Left forelimb (tissue), 1 donor: ENCODE measurements around the gene ENKD1.

Source experiments
- DNase-seq: peaks from one replicate; pipeline ENCODE4 v3.0.0-alpha.2; 2018; ENCODE audit warnings: low spot score

The ENKD1 gene

GRCh38 chr16:67678354-67679023, 11.9 kb upstream of the ENKD1 start:
- DNase-seq = no peak

GRCh38 chr16:67677712-67678111, 11.2 kb upstream of the ENKD1 start:
- DNase-seq = no peak

- DNase-seq = no peak
These were observed 10.4 kb upstream of the ENKD1 start for GRCh38 chr16:67676939-67677338.

- no peak for DNase-seq
These were observed 10.0 kb upstream of the ENKD1 start for GRCh38 chr16:67676516-67676915.

GRCh38 chr16:67675999-67676398, 9.4 kb upstream of the ENKD1 start:
- no peak for DNase-seq

- DNase-seq = no peak
These were observed 9.0 kb upstream of the ENKD1 start for GRCh38 chr16:67675579-67675935.

GRCh38 chr16:67674851-67675578, 8.5 kb upstream of the ENKD1 start:
- DNase-seq = no peak

- DNase-seq = no peak
These were observed 7.4 kb upstream of the ENKD1 start for GRCh38 chr16:67673712-67674580.

- DNase-seq = no peak
These were observed 6.5 kb upstream of the ENKD1 start for GRCh38 chr16:67672739-67673662.

- no peak for DNase-seq
These were observed 5.8 kb upstream of the ENKD1 start for GRCh38 chr16:67672306-67672705.

- no peak for DNase-seq
These were observed 3.0 kb upstream of the ENKD1 start for GRCh38 chr16:67669499-67670101.

- DNase-seq = no peak
These were observed 2.1 kb upstream of the ENKD1 start for GRCh38 chr16:67668495-67669157.

- DNase-seq = peak; percentile 84
These were observed 1.4 kb upstream of the ENKD1 start for GRCh38 chr16:67667817-67668494.

- no peak for DNase-seq
These were observed 885 bp upstream of the ENKD1 start for GRCh38 chr16:67667453-67667816.

GRCh38 chr16:67666032-67666551, 458 bp downstream of the ENKD1 start:
- no peak for DNase-seq

- no peak for DNase-seq
These were observed 952 bp downstream of the ENKD1 start for GRCh38 chr16:67665598-67665997.

- DNase-seq = no peak
These were observed 1.7 kb downstream of the ENKD1 start for GRCh38 chr16:67664871-67665270.

GRCh38 chr16:67664258-67664657, 2.3 kb downstream of the ENKD1 start:
- no peak for DNase-seq

- DNase-seq = no peak
These were observed 2.7 kb downstream of the ENKD1 start for GRCh38 chr16:67663877-67664222.
